HFFc6 (cell line): Measurements from ENCODE around the gene KCNC3. TPM values are rescaled to one million over a fixed set of nuclear protein-coding genes. Genes with fewer than 3 reads are reported as not detected.
A peak's percentile ranks its signal among the peaks of the same experiment; 100 is the strongest.
"Not testable (repeated sequence)": the region's sequence is repeated elsewhere in the genome, so short reads cannot be mapped to it uniquely, and the experiment has no call there.

Source experiments
- DNase-seq: peaks from one replicate; pipeline ENCODE4 v3.0.0-alpha.2; 2018
- H3K27ac Mint-ChIP-seq: 2 replicates; pipeline ENCODE4 v1.8.0; 2020; ENCODE audit warnings: mild to moderate bottlenecking, mixed read lengths
- H3K27me3 Mint-ChIP-seq: 2 replicates; pipeline ENCODE4 v1.8.0; 2021; ENCODE audit warnings: mild to moderate bottlenecking, moderate library complexity, mixed read lengths; ENCODE audit not compliant: insufficient read depth
- H3K36me3 Mint-ChIP-seq: 2 replicates; pipeline ENCODE4 v1.8.0; 2021; ENCODE audit warnings: low read depth, mixed read lengths
- H3K4me1 Mint-ChIP-seq: 2 replicates; pipeline ENCODE4 v1.8.0; 2020; ENCODE audit warnings: low read depth, mixed read lengths
- H3K4me3 Mint-ChIP-seq: 2 replicates; pipeline ENCODE4 v1.8.0; 2020; ENCODE audit warnings: mild to moderate bottlenecking, moderate library complexity, mixed read lengths
- H3K9me3 Mint-ChIP-seq: 2 replicates; pipeline ENCODE4 v1.8.0; 2020; ENCODE audit warnings: mild to moderate bottlenecking, mixed read lengths
- total RNA-seq, 6 experiments: library from RNA; stranded (reverse); fragmentation: NEBNext Ultra II Directional; extraction: Animal tissue kit (Norgen Biotek cat#: 25700); gene quantifications; 2 replicates in 1 of 6; 3 replicates in 5 of 6; pipeline ENCODE4 v1.2.3, GENCODE V29; 2021
- TF ChIP-seq, protein P1 (sequence below): fragments of 200-600 bp; sonication (generic); IDR thresholded peaks from 2 replicates; pipeline ENCODE4 v1.5.0; 2021; ENCODE audit warnings: antibody characterized with exemption, mild to moderate bottlenecking

Gene KCNC3
- total RNA-seq, 6 experiments from 2014 or later = not detected

DNA sequence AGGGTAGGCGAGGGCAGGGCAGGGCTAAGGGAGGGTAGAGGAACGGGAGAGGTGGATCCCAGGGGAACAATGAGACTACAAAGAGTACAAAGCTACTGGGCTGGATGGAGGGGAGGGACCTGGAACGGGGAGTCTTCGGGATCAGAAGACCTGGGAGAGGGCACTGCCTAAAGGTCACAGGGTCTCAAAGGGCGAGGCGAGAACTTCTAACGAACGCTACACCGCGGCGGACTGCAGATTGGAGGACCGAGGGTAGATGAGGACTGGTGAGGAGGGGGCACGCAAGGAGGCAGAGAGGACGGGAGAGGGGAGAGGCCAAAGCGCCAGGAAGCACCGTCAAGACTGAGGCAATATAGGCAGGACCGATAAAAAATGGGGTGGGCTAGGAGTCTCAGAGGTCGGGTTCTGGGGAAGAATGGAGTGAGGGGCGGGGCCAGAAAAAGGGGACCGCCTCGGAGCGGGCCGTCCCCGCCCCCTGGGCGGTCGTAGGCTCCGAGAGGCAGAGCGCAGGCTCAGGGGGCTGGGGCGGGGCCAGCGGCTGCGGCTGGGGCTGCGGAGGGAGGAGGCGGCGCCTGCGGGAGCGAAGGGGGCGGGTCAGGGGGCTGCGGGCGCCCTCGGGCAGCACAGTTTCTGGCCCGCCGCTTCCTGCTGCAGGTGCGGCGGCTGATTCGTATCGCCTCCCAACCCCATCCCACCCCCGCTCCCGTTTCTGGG lies 1.3 kb upstream of the KCNC3 start:
- peaks cover 44% of the 10 kb centered on the region for H3K27me3 Mint-ChIP-seq
- H3K27ac Mint-ChIP-seq = no peak overlapping the region
- H3K9me3 Mint-ChIP-seq = peaks cover 25% of the 10 kb centered on the region
- H3K36me3 Mint-ChIP-seq = peaks cover 8% of the 10 kb centered on the region
- no peak overlapping the region; the same call in none of the 2 replicates for H3K4me3 Mint-ChIP-seq
- peaks cover 12% of the 10 kb centered on the region; the same call in 1 of the 2 replicates for H3K4me1 Mint-ChIP-seq
- DNase-seq = no peak
- TF ChIP-seq, protein P1, sequence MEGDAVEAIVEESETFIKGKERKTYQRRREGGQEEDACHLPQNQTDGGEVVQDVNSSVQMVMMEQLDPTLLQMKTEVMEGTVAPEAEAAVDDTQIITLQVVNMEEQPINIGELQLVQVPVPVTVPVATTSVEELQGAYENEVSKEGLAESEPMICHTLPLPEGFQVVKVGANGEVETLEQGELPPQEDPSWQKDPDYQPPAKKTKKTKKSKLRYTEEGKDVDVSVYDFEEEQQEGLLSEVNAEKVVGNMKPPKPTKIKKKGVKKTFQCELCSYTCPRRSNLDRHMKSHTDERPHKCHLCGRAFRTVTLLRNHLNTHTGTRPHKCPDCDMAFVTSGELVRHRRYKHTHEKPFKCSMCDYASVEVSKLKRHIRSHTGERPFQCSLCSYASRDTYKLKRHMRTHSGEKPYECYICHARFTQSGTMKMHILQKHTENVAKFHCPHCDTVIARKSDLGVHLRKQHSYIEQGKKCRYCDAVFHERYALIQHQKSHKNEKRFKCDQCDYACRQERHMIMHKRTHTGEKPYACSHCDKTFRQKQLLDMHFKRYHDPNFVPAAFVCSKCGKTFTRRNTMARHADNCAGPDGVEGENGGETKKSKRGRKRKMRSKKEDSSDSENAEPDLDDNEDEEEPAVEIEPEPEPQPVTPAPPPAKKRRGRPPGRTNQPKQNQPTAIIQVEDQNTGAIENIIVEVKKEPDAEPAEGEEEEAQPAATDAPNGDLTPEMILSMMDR = no peak

DNA sequence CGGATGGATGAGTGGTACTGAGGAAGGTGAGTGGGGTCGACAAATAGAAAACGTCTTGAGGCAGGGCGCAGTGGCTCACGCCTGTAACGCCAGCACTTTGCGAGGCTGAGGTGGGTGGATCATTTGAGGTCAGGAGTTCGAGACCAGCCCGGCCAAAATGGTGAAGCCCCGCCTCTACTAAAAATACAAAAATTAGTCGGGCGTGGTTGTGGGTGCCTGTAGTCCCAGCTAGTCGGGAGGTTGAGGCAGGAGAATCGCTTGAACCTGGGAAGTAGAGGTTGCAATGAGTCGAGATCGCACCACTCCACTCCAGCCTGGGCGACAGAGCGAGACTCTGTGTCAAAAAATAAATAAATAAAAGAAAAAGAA lies 733 bp upstream of the KCNC3 start:
- peaks cover 25% of the 10 kb centered on the region for H3K9me3 Mint-ChIP-seq
- H3K27me3 Mint-ChIP-seq = peaks cover 42% of the 10 kb centered on the region
- peak overlapping the region; percentile 49 for H3K4me3 Mint-ChIP-seq
- not testable (repeated sequence) for H3K36me3 Mint-ChIP-seq, H3K27ac Mint-ChIP-seq, DNase-seq
- peaks cover 12% of the 10 kb centered on the region; the same call in 1 of the 2 replicates for H3K4me1 Mint-ChIP-seq

DNA sequence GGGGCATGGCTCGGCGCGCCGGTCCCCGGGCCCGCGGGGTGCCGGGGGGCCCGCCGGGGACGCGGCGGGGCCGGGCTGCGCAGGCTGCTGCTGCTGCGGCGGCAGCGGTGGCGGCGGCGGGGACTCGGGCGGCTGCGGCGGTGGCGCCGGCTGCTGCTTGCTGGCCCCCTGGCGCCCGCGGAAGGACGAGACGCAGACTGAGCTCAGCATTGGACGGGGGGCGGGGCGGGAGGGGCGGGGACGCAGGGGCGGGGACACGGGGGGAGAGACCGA lies 368 bp downstream of the KCNC3 start:
- Mint-ChIP-seq H3K27ac (no peak overlapping the region), H3K27me3 (peaks cover 44% of the 10 kb centered on the region), H3K36me3 (peaks cover 8% of the 10 kb centered on the region), H3K4me1 (peaks cover 12% of the 10 kb centered on the region; the same call in 1 of the 2 replicates), H3K9me3 (peaks cover 25% of the 10 kb centered on the region), H3K4me3 (no peak overlapping the region)
- no peak for DNase-seq
- TF ChIP-seq, protein P1 = no peak

DNA sequence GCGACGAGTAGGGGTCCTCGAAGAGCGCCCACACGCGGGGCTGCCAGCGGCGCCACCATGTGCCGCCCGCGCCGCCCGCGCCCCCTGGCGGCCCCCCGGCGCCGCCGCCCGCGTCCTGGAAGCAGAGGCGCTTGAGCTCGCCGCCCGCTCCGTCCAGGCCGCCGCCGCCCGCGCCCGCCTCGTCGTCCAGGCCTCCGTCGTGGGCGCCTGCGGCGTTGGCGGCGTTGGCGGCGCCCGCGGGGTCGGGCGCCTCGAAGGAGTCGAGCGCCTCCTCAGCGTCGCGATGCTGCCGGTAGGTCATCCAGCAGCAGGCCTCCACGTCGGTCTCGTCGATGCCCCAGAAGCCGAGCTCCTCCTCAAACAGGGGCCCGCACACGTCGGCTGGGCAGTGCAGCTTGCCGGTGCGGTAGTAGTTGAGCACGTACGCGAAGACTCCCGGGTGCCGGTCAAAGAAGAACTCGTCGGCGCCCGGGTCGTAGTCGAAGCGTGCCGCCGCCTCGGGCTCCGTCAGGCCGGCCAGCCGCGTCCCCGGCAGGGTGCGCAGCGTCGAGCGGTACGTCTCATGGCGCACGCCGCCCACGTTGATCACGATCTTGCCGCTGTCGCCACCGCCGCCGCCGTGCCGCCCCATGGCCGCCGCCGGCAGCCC lies 829 bp downstream of the KCNC3 start:
- H3K9me3 Mint-ChIP-seq = peaks cover 25% of the 10 kb centered on the region
- peaks cover 12% of the 10 kb centered on the region; the same call in 1 of the 2 replicates for H3K4me1 Mint-ChIP-seq
- H3K27ac Mint-ChIP-seq = no peak overlapping the region
- DNase-seq = no peak
- TF ChIP-seq, protein P1 = no peak
- peaks cover 8% of the 10 kb centered on the region for H3K36me3 Mint-ChIP-seq
- H3K4me3 Mint-ChIP-seq = no peak overlapping the region
- H3K27me3 Mint-ChIP-seq = peaks cover 44% of the 10 kb centered on the region

DNA sequence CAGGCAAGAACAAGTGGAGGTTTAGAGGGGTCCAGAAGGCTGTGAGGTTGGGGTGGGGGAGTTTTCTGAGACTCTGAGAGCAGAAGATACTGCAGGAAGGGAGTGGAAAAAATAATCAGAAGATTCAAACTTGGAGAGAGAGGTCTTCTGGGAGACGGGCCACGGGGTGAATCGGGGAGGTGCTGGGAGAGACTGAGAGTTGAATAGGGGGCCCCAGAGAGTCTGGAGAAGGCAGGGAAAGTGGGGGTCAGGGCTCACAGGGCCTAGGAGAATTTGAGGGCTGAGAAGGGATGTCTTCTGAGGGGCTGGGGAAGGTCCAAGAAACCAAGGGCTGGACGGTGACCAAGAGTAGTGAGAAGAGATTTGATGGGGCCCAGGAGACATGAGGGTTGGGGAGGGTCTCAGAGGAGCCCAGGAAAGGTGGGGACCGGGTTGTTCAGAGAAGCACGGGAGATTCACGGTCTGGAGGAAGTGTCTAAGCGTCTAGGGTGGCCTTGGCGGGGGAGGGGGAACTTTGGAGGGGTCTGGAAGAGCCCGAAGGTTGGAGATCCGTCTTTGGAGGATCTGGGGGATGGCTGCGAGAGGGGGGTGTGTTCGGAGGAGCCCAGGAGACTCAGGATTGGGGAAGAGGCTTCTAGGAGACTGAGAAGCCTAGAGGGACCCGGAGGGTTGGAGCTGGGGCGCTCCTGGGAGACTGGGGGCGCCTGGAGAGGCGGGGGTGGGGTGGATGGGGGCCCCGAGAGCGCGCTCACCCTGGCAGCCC lies 1.5 kb downstream of the KCNC3 start:
- H3K9me3 Mint-ChIP-seq = peaks cover 25% of the 10 kb centered on the region
- no peak for DNase-seq
- no peak overlapping the region for H3K4me3 Mint-ChIP-seq
- TF ChIP-seq, protein P1 = no peak
- H3K36me3 Mint-ChIP-seq = peaks cover 8% of the 10 kb centered on the region
- peaks cover 44% of the 10 kb centered on the region for H3K27me3 Mint-ChIP-seq
- H3K4me1 Mint-ChIP-seq = peaks cover 12% of the 10 kb centered on the region; the same call in 1 of the 2 replicates
- no peak overlapping the region for H3K27ac Mint-ChIP-seq

DNA sequence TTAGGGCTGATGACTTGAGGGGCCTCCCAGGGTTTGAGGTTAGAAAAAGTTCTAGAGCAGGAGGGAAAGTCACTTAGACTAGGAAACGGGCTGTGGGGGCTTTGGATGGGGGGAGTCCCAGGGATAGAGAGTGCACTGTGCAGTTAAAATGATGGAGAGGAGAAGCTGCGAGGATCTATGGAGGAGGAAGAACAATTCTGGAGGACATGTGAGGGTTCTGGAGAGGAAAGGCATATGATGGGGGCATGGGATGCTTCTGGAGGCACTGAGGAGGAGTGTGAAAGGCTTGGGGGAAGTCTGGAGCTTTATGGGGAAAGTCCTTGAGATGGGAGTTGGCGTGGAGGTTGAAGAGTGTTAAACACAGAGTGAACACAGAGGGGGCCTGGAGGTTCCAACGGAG lies 2.2 kb downstream of the KCNC3 start:
- no peak overlapping the region for H3K4me3 Mint-ChIP-seq
- H3K27me3 Mint-ChIP-seq = peaks cover 42% of the 10 kb centered on the region
- TF ChIP-seq, protein P1 = no peak
- no peak for DNase-seq
- H3K27ac Mint-ChIP-seq = no peak overlapping the region
- H3K4me1 Mint-ChIP-seq = peaks cover 12% of the 10 kb centered on the region; the same call in 1 of the 2 replicates
- peaks cover 8% of the 10 kb centered on the region for H3K36me3 Mint-ChIP-seq
- H3K9me3 Mint-ChIP-seq = peaks cover 25% of the 10 kb centered on the region
